K562 (cell line): Measurements from ENCODE around the gene HES4. TPM values are rescaled to one million over a fixed set of nuclear protein-coding genes. Genes with fewer than 3 reads are reported as not detected.
A peak's percentile ranks its signal among the peaks of the same experiment; 100 is the strongest.

Source experiments
- BCL6 ChIP-seq: fragments of 250-450 bp; sonication (Bioruptor Pico); IDR thresholded peaks from 2 replicates; pipeline ENCODE4 v1.4.0; 2020
- BMI1 ChIP-seq: fragments of 150-350 bp; IDR thresholded peaks from 2 replicates; pipeline ENCODE4 v1.6.1; 2014; ENCODE audit warnings: low read length
- HNRNPL ChIP-seq: fragments of 200-400 bp; formaldehyde crosslinking; IDR thresholded peaks from 2 replicates; pipeline ENCODE4 v1.6.1; 2017; ENCODE audit warnings: low read depth, mild to moderate bottlenecking, low read length
- HNRNPLL ChIP-seq: fragments of 200-400 bp; formaldehyde crosslinking; IDR thresholded peaks from 2 replicates; pipeline ENCODE4 v1.6.1; 2017; ENCODE audit warnings: low read length, low read depth, mild to moderate bottlenecking; ENCODE audit not compliant: poor library complexity, severe bottlenecking
- PHTF2 ChIP-seq: fragments of 250-450 bp; sonication (Bioruptor Pico); IDR thresholded peaks from 2 replicates; pipeline ENCODE4 v1.5.0; 2021; ENCODE audit warnings: mild to moderate bottlenecking
- POU5F1 ChIP-seq: fragments of 150-350 bp; IDR thresholded peaks from 2 replicates; pipeline ENCODE4 v1.6.1; 2014; ENCODE audit warnings: borderline replicate concordance, low read length, low read depth, mild to moderate bottlenecking; ENCODE audit not compliant: partially characterized antibody
- RCOR1 ChIP-seq, 2 experiments: IDR thresholded peaks; 2 replicates each; pipeline ENCODE4 v1.6.1; 2012; ENCODE audit warnings: low read depth in 2 of 2, low read length in 2 of 2, borderline replicate concordance in 1 of 2, improper control_type of control experiment in 1 of 2
- TCF7L2 ChIP-seq: fragments of 150-350 bp; IDR thresholded peaks from 2 replicates; pipeline ENCODE4 v1.6.1; 2016; ENCODE audit warnings: low read depth, mild to moderate bottlenecking, low read length, moderate library complexity
- TRIM28 ChIP-seq: fragments of 450-650 bp; IDR thresholded peaks from 2 replicates; pipeline ENCODE4 v1.6.1; 2017
- ZNF124 ChIP-seq: sonication (generic); formaldehyde crosslinking; IDR thresholded peaks from 2 replicates; pipeline ENCODE4 v1.8.1; 2022; ENCODE audit warnings: missing genetic modification reagents
- ZNF282 ChIP-seq: sonication (generic); formaldehyde crosslinking; IDR thresholded peaks from 2 replicates; pipeline ENCODE4 v1.8.1; 2023; ENCODE audit warnings: missing genetic modification reagents
- ZNF79 ChIP-seq: fragments of 250-450 bp; sonication (Bioruptor Pico); IDR thresholded peaks from 2 replicates; pipeline ENCODE4 v1.4.0; 2020; ENCODE audit warnings: low read depth, mild to moderate bottlenecking, moderate library complexity
- polyA plus RNA-seq, 8 experiments: library from polyadenylated mRNA; depleted of rRNA in 4 of 8; stranded (reverse) in 5 of 8; unstranded in 3 of 8; fragments of >200 nt; fragmentation: Nextera tagmentation in 2 of 8; fragmentation: Illumina TruSeq in 1 of 8; extraction: Ambion mirVana in 2 of 8; extraction: Trizol in 1 of 8; gene quantifications; 2 replicates each; pipeline versions ENCODE4 v1.2.1 to v1.2.3, GENCODE V29; 2011 to 2014; ENCODE audit warnings: inconsistent platforms in 1 of 8, missing spikeins in 1 of 8
- total RNA-seq, 7 experiments: library from RNA; depleted of rRNA in 6 of 7; stranded (reverse); fragments of >200 nt in 6 of 7; fragmentation: Illumina TruSeq in 2 of 7; extraction: Trizol in 2 of 7; gene quantifications; 2 replicates each; pipeline versions ENCODE4 v1.2.1 to v1.2.3, GENCODE V29; 2011 to 2021; ENCODE audit warnings: low replicate concordance in 1 of 7
- TF ChIP-seq, protein P1 (sequence below): fragments of 450-650 bp; IDR thresholded peaks from 2 replicates; pipeline ENCODE4 v1.6.1; 2017; ENCODE audit warnings: antibody characterized with exemption
- TF ChIP-seq, protein P2 (sequence below): fragments of 450-650 bp; IDR thresholded peaks from 2 replicates; pipeline ENCODE4 v1.6.1; 2017; ENCODE audit warnings: antibody characterized with exemption, mild to moderate bottlenecking

HES4 gene
- total and polyA plus RNA-seq, 9 of the 15 experiments (the other 6 are each of a cell fraction or from before 2014, with no cell fraction given), result 0.21 to 43.7 (median 5.3) TPM; not detected in 2

DNA sequence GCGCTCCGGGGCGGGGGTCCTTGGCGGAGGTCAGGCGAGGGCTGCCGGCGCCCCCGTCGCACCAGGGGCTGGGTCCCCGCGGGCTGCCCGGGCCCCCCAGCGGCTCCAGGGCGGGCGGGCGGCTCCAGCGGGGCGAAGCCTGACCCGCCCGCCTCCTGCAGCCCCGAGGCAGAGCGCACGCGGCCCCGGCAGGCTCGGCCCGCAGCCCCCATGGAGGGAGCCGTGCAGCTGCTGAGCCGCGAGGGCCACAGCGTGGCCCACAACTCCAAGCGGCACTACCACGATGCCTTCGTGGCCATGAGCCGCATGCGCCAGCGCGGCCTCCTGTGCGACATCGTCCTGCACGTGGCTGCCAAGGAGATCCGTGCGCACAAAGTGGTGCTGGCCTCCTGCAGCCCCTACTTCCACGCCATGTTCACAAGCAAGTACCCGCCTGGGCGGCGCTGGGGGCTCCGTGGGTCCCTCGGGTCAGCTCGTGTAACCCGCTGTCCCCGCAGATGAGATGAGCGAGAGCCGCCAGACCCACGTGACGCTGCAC, 38.7 kb downstream of the HES4 start (continued):
- TF ChIP-seq, protein P1, sequence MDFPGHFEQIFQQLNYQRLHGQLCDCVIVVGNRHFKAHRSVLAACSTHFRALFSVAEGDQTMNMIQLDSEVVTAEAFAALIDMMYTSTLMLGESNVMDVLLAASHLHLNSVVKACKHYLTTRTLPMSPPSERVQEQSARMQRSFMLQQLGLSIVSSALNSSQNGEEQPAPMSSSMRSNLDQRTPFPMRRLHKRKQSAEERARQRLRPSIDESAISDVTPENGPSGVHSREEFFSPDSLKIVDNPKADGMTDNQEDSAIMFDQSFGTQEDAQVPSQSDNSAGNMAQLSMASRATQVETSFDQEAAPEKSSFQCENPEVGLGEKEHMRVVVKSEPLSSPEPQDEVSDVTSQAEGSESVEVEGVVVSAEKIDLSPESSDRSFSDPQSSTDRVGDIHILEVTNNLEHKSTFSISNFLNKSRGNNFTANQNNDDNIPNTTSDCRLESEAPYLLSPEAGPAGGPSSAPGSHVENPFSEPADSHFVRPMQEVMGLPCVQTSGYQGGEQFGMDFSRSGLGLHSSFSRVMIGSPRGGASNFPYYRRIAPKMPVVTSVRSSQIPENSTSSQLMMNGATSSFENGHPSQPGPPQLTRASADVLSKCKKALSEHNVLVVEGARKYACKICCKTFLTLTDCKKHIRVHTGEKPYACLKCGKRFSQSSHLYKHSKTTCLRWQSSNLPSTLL, result no peak
- TF ChIP-seq ZNF79 (CRISPR knock-in tag) (no peak), HNRNPLL (no peak), TCF7L2 (no peak), POU5F1 (no peak), TRIM28 (no peak), BCL6 (CRISPR knock-in tag) (no peak), RCOR1 (IDR thresholded peaks at IDR 0.05; ENCODE audit: borderline replicate concordance in 1 of 2, low read depth in 2 of 2, low read length in 2 of 2) (no peak), ZNF282 (CRISPR knock-in tag) (peak; percentile 84; the same call in 1 of the 2 replicates), ZNF124 (CRISPR knock-in tag) (peak; percentile 75; the same call in 1 of the 2 replicates), HNRNPL (0 out of 2 replicates have a peak, but pooled peaks have one; percentile 21), PHTF2 (no peak), BMI1 (no peak)
- TF ChIP-seq, protein P2, sequence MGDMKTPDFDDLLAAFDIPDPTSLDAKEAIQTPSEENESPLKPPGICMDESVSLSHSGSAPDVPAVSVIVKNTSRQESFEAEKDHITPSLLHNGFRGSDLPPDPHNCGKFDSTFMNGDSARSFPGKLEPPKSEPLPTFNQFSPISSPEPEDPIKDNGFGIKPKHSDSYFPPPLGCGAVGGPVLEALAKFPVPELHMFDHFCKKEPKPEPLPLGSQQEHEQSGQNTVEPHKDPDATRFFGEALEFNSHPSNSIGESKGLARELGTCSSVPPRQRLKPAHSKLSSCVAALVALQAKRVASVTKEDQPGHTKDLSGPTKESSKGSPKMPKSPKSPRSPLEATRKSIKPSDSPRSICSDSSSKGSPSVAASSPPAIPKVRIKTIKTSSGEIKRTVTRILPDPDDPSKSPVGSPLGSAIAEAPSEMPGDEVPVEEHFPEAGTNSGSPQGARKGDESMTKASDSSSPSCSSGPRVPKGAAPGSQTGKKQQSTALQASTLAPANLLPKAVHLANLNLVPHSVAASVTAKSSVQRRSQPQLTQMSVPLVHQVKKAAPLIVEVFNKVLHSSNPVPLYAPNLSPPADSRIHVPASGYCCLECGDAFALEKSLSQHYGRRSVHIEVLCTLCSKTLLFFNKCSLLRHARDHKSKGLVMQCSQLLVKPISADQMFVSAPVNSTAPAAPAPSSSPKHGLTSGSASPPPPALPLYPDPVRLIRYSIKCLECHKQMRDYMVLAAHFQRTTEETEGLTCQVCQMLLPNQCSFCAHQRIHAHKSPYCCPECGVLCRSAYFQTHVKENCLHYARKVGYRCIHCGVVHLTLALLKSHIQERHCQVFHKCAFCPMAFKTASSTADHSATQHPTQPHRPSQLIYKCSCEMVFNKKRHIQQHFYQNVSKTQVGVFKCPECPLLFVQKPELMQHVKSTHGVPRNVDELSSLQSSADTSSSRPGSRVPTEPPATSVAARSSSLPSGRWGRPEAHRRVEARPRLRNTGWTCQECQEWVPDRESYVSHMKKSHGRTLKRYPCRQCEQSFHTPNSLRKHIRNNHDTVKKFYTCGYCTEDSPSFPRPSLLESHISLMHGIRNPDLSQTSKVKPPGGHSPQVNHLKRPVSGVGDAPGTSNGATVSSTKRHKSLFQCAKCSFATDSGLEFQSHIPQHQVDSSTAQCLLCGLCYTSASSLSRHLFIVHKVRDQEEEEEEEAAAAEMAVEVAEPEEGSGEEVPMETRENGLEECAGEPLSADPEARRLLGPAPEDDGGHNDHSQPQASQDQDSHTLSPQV, result peak; percentile 92
